ENCODE measurements around the gene ITGA11.
"Not testable (repeated sequence)": the region's sequence is repeated elsewhere in the genome, so short reads cannot be mapped to it uniquely, and the experiment has no call there.

Gene ITGA11

GRCh38 chr15:68399096-68400065, 32.6 kb downstream of the ITGA11 start:
- no peak for FAIRE-seq
- TF ChIP-seq TAF1 (IDR thresholded peaks at IDR 0.05; ENCODE audit: low read depth, low read length) (no peak), PAX5 (IDR thresholded peaks at IDR 0.05; ENCODE audit: insufficient read depth, low read length, severe bottlenecking) (no peak), POLR2AphosphoS5 (IDR thresholded peaks at IDR 0.05; ENCODE audit: low read depth, low read length) (no peak), SPI1 (IDR thresholded peaks at IDR 0.05; ENCODE audit: low read depth, low read length) (no peak), POU2F2 (IDR thresholded peaks at IDR 0.05; ENCODE audit: low read depth, low read length) (no peak), POLR2A (IDR thresholded peaks at IDR 0.05; ENCODE audit: low read depth, low read length) (no peak)
- DNase-seq (ENCODE audit: insufficient read length, low spot score): no peak

- FAIRE-seq; DNase-seq (ENCODE audit: insufficient read length, low spot score): not testable (repeated sequence)
Measured at GRCh38 chr15:68397999-68398398, 34.0 kb downstream of the ITGA11 start.

DNA sequence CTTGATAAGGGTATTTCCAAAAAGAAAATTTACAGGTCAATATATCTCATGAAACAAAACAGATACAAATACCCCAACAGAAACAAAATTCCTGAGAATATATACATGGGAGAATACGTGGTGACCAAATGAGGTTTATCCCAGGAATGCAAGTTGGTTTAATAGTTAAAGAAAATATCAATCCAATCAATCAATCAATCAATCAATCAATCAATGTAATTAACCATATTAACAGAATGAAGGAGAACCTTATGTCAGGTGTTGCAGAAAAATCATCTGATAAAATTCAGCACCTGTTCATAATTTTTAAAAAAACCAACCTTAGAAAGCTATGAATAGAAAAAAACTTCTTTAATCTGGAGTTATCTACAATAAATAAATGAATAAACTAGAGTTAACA, 35.9 kb downstream of the ITGA11 start:
- FAIRE-seq (no peak), DNase-seq (ENCODE audit: insufficient read length, low spot score) (no peak)
- TF ChIP-seq PAX5 (IDR thresholded peaks at IDR 0.05; ENCODE audit: insufficient read depth, low read length, severe bottlenecking) (no peak), TAF1 (IDR thresholded peaks at IDR 0.05; ENCODE audit: low read depth, low read length) (no peak), POU2F2 (IDR thresholded peaks at IDR 0.05; ENCODE audit: low read depth, low read length) (no peak), POLR2A (IDR thresholded peaks at IDR 0.05; ENCODE audit: low read depth, low read length) (no peak), SPI1 (IDR thresholded peaks at IDR 0.05; ENCODE audit: low read depth, low read length) (no peak), POLR2AphosphoS5 (IDR thresholded peaks at IDR 0.05; ENCODE audit: low read depth, low read length) (no peak)

DNA sequence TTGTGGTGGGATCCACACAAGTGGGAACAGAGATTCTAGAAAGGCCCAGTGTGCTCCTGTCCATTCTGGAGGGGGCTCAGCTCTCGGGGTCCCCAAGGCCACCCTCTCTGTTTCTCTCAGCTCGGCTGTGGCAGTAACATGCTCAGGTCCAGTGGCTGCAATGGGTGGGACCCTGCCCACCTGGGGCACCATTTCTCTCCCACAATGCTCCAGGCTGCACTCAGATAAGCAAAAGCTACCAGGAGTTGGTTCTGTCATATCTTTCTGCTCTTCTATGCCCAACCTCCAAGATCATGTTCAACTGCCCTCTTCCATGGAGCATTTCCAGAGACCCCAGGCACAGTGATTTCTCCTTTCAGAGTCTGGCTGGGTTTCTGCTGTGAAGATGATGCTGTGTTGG, 40.8 kb downstream of the ITGA11 start:
- no peak for FAIRE-seq
- TF ChIP-seq TAF1 (IDR thresholded peaks at IDR 0.05; ENCODE audit: low read depth, low read length) (no peak), POLR2A (IDR thresholded peaks at IDR 0.05; ENCODE audit: low read depth, low read length) (no peak), PAX5 (IDR thresholded peaks at IDR 0.05; ENCODE audit: insufficient read depth, low read length, severe bottlenecking) (no peak), SPI1 (IDR thresholded peaks at IDR 0.05; ENCODE audit: low read depth, low read length) (no peak), POU2F2 (IDR thresholded peaks at IDR 0.05; ENCODE audit: low read depth, low read length) (no peak), POLR2AphosphoS5 (IDR thresholded peaks at IDR 0.05; ENCODE audit: low read depth, low read length) (no peak)
- no peak for DNase-seq (ENCODE audit: insufficient read length, low spot score)

DNA sequence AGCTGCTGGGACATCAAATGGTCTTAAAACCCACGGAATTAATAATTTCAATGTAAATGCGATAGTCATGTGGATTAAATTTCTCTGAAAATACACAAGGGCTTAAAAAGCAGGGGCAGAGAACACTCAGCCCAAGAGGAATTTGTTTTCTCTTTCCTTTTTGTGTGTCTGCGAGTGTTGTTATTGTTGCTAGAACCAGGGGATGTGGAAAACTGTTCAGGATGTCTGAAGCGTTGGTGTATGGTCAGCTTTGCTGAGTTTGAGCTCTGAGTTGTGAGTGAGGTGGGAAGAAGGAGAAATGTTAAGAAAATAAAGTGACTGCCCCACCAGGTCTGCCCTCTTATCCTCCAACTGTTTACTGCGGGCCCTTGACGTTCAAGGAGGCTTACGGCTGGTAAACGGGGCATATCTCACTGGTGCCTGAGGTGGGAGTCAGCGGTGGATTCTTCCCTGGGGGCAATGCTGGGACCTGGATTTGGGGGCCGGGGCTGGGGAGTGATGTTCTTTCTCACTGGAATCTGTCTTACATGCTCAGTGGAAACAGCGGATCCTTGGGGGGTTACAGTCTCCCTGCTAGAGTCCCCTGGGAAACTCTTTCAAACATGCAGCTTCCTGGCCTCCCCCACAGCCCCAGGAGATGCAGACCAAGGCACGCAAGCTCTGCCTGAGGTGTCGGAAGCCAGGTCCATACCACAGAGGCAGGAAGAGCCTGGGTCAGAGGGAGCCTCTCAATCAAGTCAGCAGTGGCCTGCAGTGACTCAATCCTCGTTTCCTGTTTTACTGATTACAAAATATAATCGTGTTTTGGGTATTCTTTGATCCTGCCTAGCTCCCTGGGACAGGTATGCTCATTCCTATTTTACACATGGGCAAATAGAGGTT, 41.8 kb downstream of the ITGA11 start:
- DNase-seq (ENCODE audit: insufficient read length, low spot score) (no peak), FAIRE-seq (peak; percentile 58)

GRCh38 chr15:68389041-68389930, 42.7 kb downstream of the ITGA11 start:
- DNase-seq (ENCODE audit: insufficient read length, low spot score) (no peak), FAIRE-seq (no peak)
- no peak for TF ChIP-seq SPI1 (IDR thresholded peaks at IDR 0.05; ENCODE audit: low read depth, low read length)

More for the DNA sequence above, 41.8 kb downstream of the ITGA11 start:
- TF ChIP-seq PAX5 (IDR thresholded peaks at IDR 0.05; ENCODE audit: insufficient read depth, low read length, severe bottlenecking) (no peak), POLR2A (IDR thresholded peaks at IDR 0.05; ENCODE audit: low read depth, low read length) (no peak), POU2F2 (IDR thresholded peaks at IDR 0.05; ENCODE audit: low read depth, low read length) (no peak), POLR2AphosphoS5 (IDR thresholded peaks at IDR 0.05; ENCODE audit: low read depth, low read length) (no peak), SPI1 (IDR thresholded peaks at IDR 0.05; ENCODE audit: low read depth, low read length) (peak; percentile 29; the same call in 1 of the 2 replicates), TAF1 (IDR thresholded peaks at IDR 0.05; ENCODE audit: low read depth, low read length) (no peak)

DNA sequence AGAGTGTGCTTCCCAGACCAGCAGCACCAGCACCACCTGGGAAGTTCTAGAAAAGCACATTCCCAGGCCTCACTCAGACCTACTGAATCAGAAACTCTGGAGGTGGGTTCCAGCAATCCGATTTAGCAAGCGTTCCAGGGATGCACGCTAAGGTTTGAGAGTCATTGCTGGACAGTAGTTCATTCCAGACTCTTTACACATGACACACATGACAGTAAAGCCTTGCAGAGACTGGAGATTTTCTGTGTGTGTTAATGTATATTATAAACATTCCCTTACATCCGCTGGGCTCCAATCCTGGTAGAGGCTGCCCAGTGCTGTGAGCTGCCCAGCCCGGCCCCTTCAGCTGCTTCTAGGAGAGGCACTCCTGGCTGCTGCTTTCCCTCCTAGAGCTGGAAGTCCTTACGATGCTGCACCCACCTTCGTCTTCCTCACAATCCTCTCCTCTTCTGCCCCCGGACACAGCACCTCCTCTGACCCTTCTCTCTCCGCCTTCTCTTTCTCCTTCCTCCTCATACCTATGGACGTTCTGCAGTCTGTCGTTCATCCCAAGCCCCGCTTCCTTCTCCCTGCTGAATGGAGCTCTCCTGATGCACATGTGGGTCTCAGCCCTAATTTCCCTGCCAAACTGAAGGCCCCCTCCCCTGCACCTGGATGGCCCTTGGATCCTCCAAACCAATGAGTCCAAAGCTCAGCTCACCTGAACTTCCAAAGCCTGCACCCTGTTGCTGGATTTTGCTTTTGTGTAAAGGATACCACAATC, 44.4 kb downstream of the ITGA11 start:
- DNase-seq (ENCODE audit: insufficient read length, low spot score): no peak
- TF ChIP-seq TAF1 (IDR thresholded peaks at IDR 0.05; ENCODE audit: low read depth, low read length) (no peak), SPI1 (IDR thresholded peaks at IDR 0.05; ENCODE audit: low read depth, low read length) (no peak)
- no peak for FAIRE-seq

- no peak for TF ChIP-seq POLR2A (IDR thresholded peaks at IDR 0.05; ENCODE audit: low read depth, low read length)
- no peak for TF ChIP-seq POLR2AphosphoS5 (IDR thresholded peaks at IDR 0.05; ENCODE audit: low read depth, low read length)
- no peak for TF ChIP-seq POU2F2 (IDR thresholded peaks at IDR 0.05; ENCODE audit: low read depth, low read length)
- TF ChIP-seq SPI1 (IDR thresholded peaks at IDR 0.05; ENCODE audit: low read depth, low read length): no peak
- no peak for DNase-seq (ENCODE audit: insufficient read length, low spot score)
- no peak for FAIRE-seq
Measured at GRCh38 chr15:68386587-68387288, 45.2 kb downstream of the ITGA11 start.

Data from GM12891 (cell line).